Measurements from ENCODE around the gene PDGFRB.
"Not testable (repeated sequence)": the region's sequence is repeated elsewhere in the genome, so short reads cannot be mapped to it uniquely, and the experiment has no call there.

Gene PDGFRB

GRCh38 chr5:150084754-150085153 is 70.9 kb downstream of the PDGFRB start:
- not testable (repeated sequence) for DNase-seq (ENCODE audit: low read depth in 2 of 2)

GRCh38 chr5:150082889-150083288 is 72.8 kb downstream of the PDGFRB start:
- DNase-seq (ENCODE audit: low read depth in 2 of 2), result no peak

GRCh38 chr5:150082374-150082773 is 73.3 kb downstream of the PDGFRB start:
- no peak for DNase-seq (ENCODE audit: low read depth in 2 of 2)

- no peak for DNase-seq (ENCODE audit: low read depth in 2 of 2)
Measured at GRCh38 chr5:150081541-150082283, 73.9 kb downstream of the PDGFRB start.

GRCh38 chr5:150080696-150081435 is 74.8 kb downstream of the PDGFRB start:
- DNase-seq (ENCODE audit: low read depth in 2 of 2), result no peak

- no peak for DNase-seq (ENCODE audit: low read depth in 2 of 2)
Measured at GRCh38 chr5:150079909-150080461, 75.7 kb downstream of the PDGFRB start.

- DNase-seq (ENCODE audit: low read depth in 2 of 2), result no peak
Measured at GRCh38 chr5:150078802-150079689, 76.6 kb downstream of the PDGFRB start.

- DNase-seq (ENCODE audit: low read depth in 2 of 2), result no peak
Measured at GRCh38 chr5:150077996-150078801, 77.4 kb downstream of the PDGFRB start.

- DNase-seq (ENCODE audit: low read depth in 2 of 2), result no peak
Measured at GRCh38 chr5:150077060-150077459, 78.6 kb downstream of the PDGFRB start.

- no peak for DNase-seq (ENCODE audit: low read depth in 2 of 2)
Measured at GRCh38 chr5:150075806-150076205, 79.8 kb downstream of the PDGFRB start.

GRCh38 chr5:150075233-150075632 is 80.4 kb downstream of the PDGFRB start:
- no peak for DNase-seq (ENCODE audit: low read depth in 2 of 2)

GRCh38 chr5:150073677-150074076 is 82.0 kb downstream of the PDGFRB start:
- DNase-seq (ENCODE audit: low read depth in 2 of 2), result no peak

- no peak for DNase-seq (ENCODE audit: low read depth in 2 of 2)
Measured at GRCh38 chr5:150073086-150073625, 82.5 kb downstream of the PDGFRB start.

GRCh38 chr5:150070821-150071220 is 84.8 kb downstream of the PDGFRB start:
- DNase-seq (ENCODE audit: low read depth in 2 of 2), result no peak

- no peak for DNase-seq (ENCODE audit: low read depth in 2 of 2)
Measured at GRCh38 chr5:150069672-150070627, 85.7 kb downstream of the PDGFRB start.

- DNase-seq (ENCODE audit: low read depth in 2 of 2), result no peak
Measured at GRCh38 chr5:150068961-150069645, 86.5 kb downstream of the PDGFRB start.

- DNase-seq (ENCODE audit: low read depth in 2 of 2), result no peak
Measured at GRCh38 chr5:150068472-150068871, 87.2 kb downstream of the PDGFRB start.

- no peak for DNase-seq (ENCODE audit: low read depth in 2 of 2)
Measured at GRCh38 chr5:150068071-150068470, 87.6 kb downstream of the PDGFRB start.

GRCh38 chr5:150067405-150067960 is 88.2 kb downstream of the PDGFRB start:
- no peak for DNase-seq (ENCODE audit: low read depth in 2 of 2)
